ENCODE measurements around the gene ZFYVE28.

Gene ZFYVE28

GRCh38 chr4:2387829-2388228, 30.6 kb downstream of the ZFYVE28 start:
- TF ChIP-seq NFIC (IDR thresholded peaks at IDR 0.05): no peak
- no peak for TF ChIP-seq TCF12 (IDR thresholded peaks at IDR 0.05; ENCODE audit: low read depth)
- no peak for TF ChIP-seq TEAD4 (IDR thresholded peaks at IDR 0.05)
- no peak for TF ChIP-seq CEBPB (IDR thresholded peaks at IDR 0.05)
- TF ChIP-seq EP300 (IDR thresholded peaks at IDR 0.05; ENCODE audit: borderline replicate concordance): no peak
- TF ChIP-seq USF1 (IDR thresholded peaks at IDR 0.05): no peak
- TF ChIP-seq MAX (IDR thresholded peaks at IDR 0.05): no peak
- TF ChIP-seq EGR1 (IDR thresholded peaks at IDR 0.05): no peak
- TF ChIP-seq RAD21 (IDR thresholded peaks at IDR 0.05; ENCODE audit: low read depth): no peak
- TF ChIP-seq FOXM1 (IDR thresholded peaks at IDR 0.05; ENCODE audit: borderline replicate concordance, low read depth): no peak
- TF ChIP-seq REST (IDR thresholded peaks at IDR 0.05; ENCODE audit: low read depth): no peak
- TF ChIP-seq YY1 (IDR thresholded peaks at IDR 0.05; ENCODE audit: low read depth): no peak
- TF ChIP-seq CREB1 (IDR thresholded peaks at IDR 0.05; ENCODE audit: low read depth): no peak
- TF ChIP-seq ZBTB7A (IDR thresholded peaks at IDR 0.05; ENCODE audit: low read depth): no peak
- no peak for TF ChIP-seq TAF1 (IDR thresholded peaks at IDR 0.05; ENCODE audit: low read depth)

GRCh38 chr4:2387218-2387617, 31.2 kb downstream of the ZFYVE28 start:
- TF ChIP-seq RAD21 (IDR thresholded peaks at IDR 0.05; ENCODE audit: low read depth): no peak
- TF ChIP-seq EGR1 (IDR thresholded peaks at IDR 0.05): no peak
- no peak for TF ChIP-seq TAF1 (IDR thresholded peaks at IDR 0.05; ENCODE audit: low read depth)
- TF ChIP-seq REST (IDR thresholded peaks at IDR 0.05; ENCODE audit: low read depth): no peak
- TF ChIP-seq NFIC (IDR thresholded peaks at IDR 0.05): no peak
- TF ChIP-seq TCF12 (IDR thresholded peaks at IDR 0.05; ENCODE audit: low read depth): no peak
- no peak for TF ChIP-seq ZBTB7A (IDR thresholded peaks at IDR 0.05; ENCODE audit: low read depth)
- TF ChIP-seq EP300 (IDR thresholded peaks at IDR 0.05; ENCODE audit: borderline replicate concordance): no peak
- no peak for TF ChIP-seq CREB1 (IDR thresholded peaks at IDR 0.05; ENCODE audit: low read depth)
- TF ChIP-seq MAX (IDR thresholded peaks at IDR 0.05): no peak
- TF ChIP-seq CEBPB (IDR thresholded peaks at IDR 0.05): no peak
- TF ChIP-seq FOXM1 (IDR thresholded peaks at IDR 0.05; ENCODE audit: borderline replicate concordance, low read depth): no peak
- TF ChIP-seq TEAD4 (IDR thresholded peaks at IDR 0.05): no peak
- no peak for TF ChIP-seq USF1 (IDR thresholded peaks at IDR 0.05)
- no peak for TF ChIP-seq YY1 (IDR thresholded peaks at IDR 0.05; ENCODE audit: low read depth)

GRCh38 chr4:2386717-2387116, 31.7 kb downstream of the ZFYVE28 start:
- no peak for TF ChIP-seq EGR1 (IDR thresholded peaks at IDR 0.05)
- TF ChIP-seq REST (IDR thresholded peaks at IDR 0.05; ENCODE audit: low read depth): no peak

GRCh38 chr4:2385516-2385915, 32.9 kb downstream of the ZFYVE28 start:
- TF ChIP-seq TCF12 (IDR thresholded peaks at IDR 0.05; ENCODE audit: low read depth) (no peak), ZBTB7A (IDR thresholded peaks at IDR 0.05; ENCODE audit: low read depth) (no peak), NFIC (IDR thresholded peaks at IDR 0.05) (no peak), CEBPB (IDR thresholded peaks at IDR 0.05) (no peak), EP300 (IDR thresholded peaks at IDR 0.05; ENCODE audit: borderline replicate concordance) (no peak), USF1 (IDR thresholded peaks at IDR 0.05) (no peak), REST (IDR thresholded peaks at IDR 0.05; ENCODE audit: low read depth) (no peak), TAF1 (IDR thresholded peaks at IDR 0.05; ENCODE audit: low read depth) (no peak)
